Measurements from ENCODE around the gene CEBPG. TPM values are rescaled to one million over a fixed set of nuclear protein-coding genes. Genes with fewer than 3 reads are reported as not detected.

CEBPG gene
- polyA plus RNA-seq, 3 donors, result 24.0 to 26.3 (median 25.8) TPM

- DNase-seq (ENCODE audit: low read depth in 3 of 3, low spot score in 2 of 3), result no peak
Measured at GRCh38 chr19:33349319-33350289, 23.9 kb upstream of the CEBPG start.

- DNase-seq (ENCODE audit: low read depth in 3 of 3, low spot score in 2 of 3), result no peak
Measured at GRCh38 chr19:33350538-33351309, 22.8 kb upstream of the CEBPG start.

DNA sequence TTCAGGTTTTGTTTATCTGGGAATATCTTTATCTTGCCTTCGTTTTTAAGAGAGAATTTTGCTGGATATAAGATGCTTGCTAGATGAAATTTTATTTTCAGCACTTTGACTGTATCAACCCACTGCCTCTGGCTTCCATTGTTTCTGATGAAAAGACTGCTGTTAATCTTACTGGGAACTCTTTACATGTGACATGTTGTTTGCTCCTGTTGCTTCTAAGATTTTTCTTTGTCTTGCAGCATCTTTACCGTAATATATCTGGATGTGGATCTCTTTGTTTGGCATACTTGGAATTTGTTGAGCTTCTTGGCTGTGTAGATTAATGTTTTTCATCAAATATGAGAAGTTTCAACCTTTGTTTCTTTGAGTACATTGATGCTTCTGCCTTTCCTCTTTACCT lies 18.0 kb upstream of the CEBPG start:
- DNase-seq (ENCODE audit: low read depth in 3 of 3, low spot score in 2 of 3), result no peak

DNA sequence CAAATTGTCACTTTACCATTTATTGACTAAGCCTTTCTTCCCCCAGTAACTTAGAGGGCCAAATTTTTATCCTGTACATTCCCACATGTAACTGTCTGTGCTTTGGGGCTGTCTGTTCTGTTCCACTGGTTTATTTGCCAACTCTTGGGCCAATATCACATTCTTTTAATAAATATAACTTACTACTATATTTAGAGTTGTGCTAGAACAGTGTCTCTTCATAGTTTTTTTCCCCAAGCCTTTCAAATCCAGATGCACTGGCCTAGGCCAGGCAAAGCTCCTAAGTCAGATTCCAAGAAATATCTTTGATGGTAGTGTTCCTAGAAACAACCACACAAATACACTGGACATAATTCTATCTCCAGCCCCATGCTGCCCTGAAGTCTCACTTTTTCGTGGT lies 16.0 kb upstream of the CEBPG start:
- DNase-seq (ENCODE audit: low read depth in 3 of 3, low spot score in 2 of 3), result no peak

DNA sequence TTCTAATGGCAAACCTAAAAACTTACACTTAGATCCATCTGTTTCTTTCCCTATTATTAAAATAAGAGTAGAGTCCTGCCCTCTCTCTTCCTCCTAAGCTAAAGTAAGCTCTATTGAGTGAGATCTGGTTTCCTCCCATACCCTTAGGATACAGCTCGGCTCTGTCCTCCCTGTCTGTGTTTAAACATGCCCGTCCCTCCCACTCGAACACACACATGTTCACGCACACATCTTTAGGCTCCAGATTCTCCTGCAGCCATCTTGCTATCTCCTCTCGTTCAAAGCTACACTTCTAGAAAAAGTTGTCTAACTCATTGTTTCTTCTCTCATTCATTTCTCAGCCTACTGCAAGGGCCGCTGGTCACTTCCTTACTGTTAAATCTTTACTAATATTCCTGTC lies 15.1 kb upstream of the CEBPG start:
- no peak for DNase-seq (ENCODE audit: low read depth in 3 of 3, low spot score in 2 of 3)

- DNase-seq (ENCODE audit: low read depth in 3 of 3, low spot score in 2 of 3), result no peak
Measured at GRCh38 chr19:33359581-33359980, 13.9 kb upstream of the CEBPG start.

DNA sequence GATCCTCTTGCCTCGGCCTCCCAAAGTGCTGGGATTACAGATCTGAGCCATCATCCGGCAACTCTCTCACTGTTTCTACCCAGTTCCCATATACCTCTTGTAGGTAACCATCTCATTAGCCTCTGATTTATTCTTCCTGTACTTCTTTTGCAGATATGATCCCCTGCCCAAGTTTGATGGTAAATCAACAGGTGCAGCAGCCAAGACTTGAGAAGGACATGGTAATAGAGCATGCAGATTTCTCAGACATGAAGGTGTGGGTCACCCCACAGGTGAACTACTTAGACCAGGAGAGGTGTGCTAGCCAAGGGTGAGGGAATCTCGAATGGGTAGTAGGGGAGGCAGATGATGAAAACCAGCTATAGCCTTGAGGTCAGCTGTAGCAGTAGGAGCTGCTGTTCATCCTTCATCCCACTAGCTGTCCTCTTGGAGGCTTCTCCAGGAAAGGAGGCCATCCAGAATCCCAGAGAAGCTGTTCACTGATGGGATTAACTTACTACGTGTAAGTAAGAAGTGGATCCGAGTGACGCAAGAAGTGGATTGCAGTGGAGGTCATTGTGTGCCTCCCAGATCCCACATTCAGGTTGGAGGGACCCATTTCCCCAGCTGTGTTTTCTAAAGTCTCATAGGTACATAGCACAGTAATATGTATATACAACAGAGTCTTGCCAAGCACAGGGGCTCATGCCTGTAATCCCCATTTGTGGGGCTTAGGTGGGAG lies 10.8 kb upstream of the CEBPG start:
- DNase-seq (ENCODE audit: low read depth in 3 of 3, low spot score in 2 of 3), result no peak

DNA sequence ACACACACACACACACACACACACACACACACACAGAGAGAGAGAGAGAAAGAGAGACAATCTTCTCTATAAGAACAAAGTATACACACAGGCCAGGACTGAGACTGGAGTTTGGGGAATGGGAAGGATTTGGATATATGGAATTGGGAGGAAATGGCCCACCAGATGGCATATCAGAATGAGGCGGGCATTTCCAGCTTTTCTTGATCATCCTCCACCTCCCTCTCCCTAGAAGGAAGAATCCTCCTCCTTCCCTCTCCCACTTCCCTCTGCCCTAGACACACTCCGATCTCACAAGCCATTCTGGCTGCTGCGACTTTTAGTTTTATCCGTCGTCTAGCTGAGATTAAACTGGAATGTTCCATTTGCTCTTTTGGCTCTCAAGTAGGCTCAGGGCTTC lies 10.0 kb upstream of the CEBPG start:
- DNase-seq (ENCODE audit: low read depth in 3 of 3, low spot score in 2 of 3), result no peak

- no peak for DNase-seq (ENCODE audit: low read depth in 3 of 3, low spot score in 2 of 3)
Measured at GRCh38 chr19:33365691-33366090, 7.8 kb upstream of the CEBPG start.

DNA sequence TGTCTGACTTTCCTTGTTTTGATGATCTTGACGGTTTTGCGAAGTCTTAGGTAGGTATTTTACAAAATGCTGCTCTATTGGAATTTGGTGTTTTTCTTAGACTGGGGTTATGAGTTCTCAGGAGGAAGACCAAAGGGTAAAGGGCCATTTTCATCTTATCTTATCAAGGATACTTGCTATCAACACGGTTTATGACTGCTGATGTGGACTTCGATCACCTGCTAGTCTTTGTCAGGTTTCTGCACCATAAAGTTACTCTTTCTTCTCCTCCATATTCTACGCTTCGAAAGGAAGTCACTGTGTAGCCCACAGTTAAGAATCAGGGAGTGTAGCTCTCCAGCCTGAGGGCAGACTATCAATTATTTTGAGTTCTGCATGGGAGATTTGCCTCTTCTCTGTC lies 7.4 kb upstream of the CEBPG start:
- no peak for DNase-seq (ENCODE audit: low read depth in 3 of 3, low spot score in 2 of 3)

GRCh38 chr19:33366897-33367296 lies 6.6 kb upstream of the CEBPG start:
- no peak for DNase-seq (ENCODE audit: low read depth in 3 of 3, low spot score in 2 of 3)

GRCh38 chr19:33368074-33368864 lies 5.2 kb upstream of the CEBPG start:
- no peak for DNase-seq (ENCODE audit: low read depth in 3 of 3, low spot score in 2 of 3)

DNA sequence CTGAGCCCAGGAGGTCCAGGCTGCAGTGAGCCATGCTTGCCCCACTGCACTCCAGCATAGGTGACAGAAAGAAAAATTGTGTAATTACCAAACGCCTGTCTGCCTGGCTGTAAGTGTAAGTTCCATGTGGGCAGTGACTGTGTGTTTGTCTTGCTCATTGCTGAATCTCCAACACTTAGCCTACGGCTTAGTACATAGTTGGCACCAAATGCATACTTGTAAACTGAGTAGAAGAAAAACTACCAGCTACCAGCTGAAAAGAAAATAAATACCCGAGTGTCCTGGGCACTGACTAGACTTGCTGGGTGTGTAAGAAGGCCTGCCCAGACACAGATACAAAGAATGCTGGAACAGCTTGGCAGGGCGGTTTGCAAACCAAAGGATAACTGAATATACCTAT lies 2.7 kb upstream of the CEBPG start:
- DNase-seq (ENCODE audit: low read depth in 3 of 3, low spot score in 2 of 3), result no peak

DNA sequence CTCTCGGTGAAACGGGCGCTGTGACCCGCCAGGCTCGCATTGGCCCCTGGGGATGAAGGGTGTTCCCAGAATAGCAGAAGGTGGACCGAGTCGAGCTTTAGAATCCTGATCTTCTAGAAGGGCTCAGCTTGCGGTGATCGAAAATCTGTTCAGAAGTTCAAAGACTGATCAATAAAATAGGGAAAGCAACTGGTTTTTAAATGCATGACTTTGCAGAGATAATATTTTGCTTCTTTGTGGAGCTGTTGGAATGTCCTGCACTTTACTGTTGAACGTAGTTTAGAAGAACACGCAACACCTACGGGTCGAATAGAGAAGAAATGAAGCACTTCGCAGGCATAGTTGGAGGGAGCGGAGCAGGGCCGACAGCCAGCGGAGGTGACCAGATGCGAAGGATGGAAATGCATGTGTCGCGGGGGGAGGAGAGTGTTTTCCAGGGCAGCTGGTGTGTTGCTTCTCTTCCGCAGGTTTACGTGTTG lies 766 bp downstream of the CEBPG start:
- peak in 1 of 3 donors; percentile 38 for DNase-seq (ENCODE audit: low read depth in 3 of 3, low spot score in 2 of 3)

DNA sequence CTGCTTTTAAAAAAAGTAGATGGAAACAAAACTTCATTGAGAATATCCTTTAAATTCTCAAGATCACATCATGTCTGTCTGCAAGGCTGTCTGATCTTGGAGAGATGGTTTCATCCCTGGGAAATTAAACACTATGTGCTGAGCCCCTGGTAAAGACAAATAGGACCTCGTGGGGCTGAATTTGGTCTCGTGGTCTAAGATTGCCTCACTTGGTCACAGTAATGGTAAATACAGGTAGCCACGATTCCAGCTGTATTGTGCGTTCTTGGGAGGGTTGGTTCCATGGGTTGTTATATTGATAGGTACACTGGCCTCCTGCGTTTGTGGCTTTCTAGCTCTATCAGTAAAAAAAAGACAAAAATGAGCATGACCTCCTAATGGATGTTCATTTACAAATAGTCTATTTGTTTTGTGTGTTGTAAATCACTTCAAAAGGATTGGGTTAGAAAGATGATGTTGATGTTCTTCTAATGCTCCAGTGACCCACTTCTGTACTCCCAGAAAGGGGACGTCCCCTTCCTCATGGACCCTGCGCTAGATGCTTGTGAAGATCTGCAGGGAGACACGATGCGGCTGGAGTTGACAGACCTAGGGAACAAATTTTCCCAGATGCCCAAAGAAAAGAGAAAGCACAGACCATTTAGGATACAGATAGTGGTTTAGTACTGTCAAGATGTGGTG lies 1.8 kb downstream of the CEBPG start:
- no peak for DNase-seq (ENCODE audit: low read depth in 3 of 3, low spot score in 2 of 3)

DNA sequence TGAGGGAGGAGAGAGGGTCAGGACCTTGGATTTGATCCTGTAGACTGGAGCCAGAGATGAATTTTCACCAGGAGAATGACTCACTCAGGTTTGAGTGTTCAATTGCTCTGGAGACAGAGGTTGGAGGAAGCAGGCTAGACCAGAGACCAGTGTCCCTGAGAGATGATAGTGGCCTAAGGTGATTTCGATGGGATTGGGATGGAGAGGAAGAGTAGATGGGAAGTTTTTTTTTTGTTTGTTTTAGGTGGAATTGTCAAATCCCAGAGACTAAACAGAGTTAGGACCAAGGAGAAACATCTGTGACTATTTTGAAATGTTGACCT lies 2.3 kb downstream of the CEBPG start:
- no peak for DNase-seq (ENCODE audit: low read depth in 3 of 3, low spot score in 2 of 3)

- no peak for DNase-seq (ENCODE audit: low read depth in 3 of 3, low spot score in 2 of 3)
Measured at GRCh38 chr19:33376423-33376822, 2.9 kb downstream of the CEBPG start.

DNA sequence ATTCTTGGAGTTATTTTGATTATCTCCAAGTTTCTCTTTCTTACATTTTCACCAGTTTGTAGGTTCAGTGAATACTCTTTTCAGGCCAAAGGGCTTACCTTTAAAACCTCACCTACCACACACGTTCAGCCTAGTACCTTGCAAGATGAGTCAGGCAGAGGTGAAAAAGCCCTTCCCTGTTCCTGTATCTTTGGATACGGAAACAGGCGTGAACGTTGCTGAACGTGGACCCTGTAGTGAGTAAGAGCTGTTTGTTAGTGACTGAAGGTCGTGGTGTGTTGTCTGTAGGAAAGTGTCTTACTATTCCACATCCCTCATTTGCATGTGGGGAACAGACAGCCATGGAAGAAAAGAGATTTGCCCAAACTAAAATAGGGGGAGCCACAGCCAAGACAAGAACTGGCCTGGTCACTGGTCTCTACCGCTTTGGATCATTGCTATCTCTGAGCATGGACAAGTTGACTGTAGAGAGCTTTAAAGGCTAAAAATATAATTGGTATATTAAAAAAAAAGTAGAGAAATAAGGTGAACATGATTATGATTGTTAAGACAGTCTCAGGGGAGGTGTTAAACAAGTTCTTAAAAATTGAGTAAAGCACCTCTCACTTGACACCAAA lies 3.5 kb downstream of the CEBPG start:
- no peak for DNase-seq (ENCODE audit: low read depth in 3 of 3, low spot score in 2 of 3)
